WTC11 (cell line): ENCODE results near the gene BMPER. TPM values are rescaled to one million over a fixed set of nuclear protein-coding genes. Genes with fewer than 3 reads are reported as not detected.

Source experiments
- ATAC-seq: fragments of 200-7000 bp; cut with Tn5 transposase; 2 replicates; pipeline ENCODE4 v1.10.0; 2021; ENCODE audit warnings: mild to moderate bottlenecking, moderate library complexity
- CTCF ChIA-PET: fragments of 300-600 bp; sonication (Branson Sonifier 250); formaldehyde crosslinking; loops from one replicate; lab custom pipeline; 2021; ENCODE audit warnings: antibody characterized with exemption; lab: Charles Lee
- POLR2A ChIA-PET: fragments of 350-600 bp; sonication (Branson Sonifier 250); formaldehyde crosslinking; loops from one replicate; lab custom pipeline; 2021; ENCODE audit warnings: antibody characterized with exemption; lab: Charles Lee
- DNase-seq: peaks from one replicate; pipeline ENCODE4 v3.0.0; 2021; ENCODE audit warnings: low spot score
- H3K27ac Mint-ChIP-seq: 2 replicates; pipeline ENCODE4 v1.8.0; 2021; ENCODE audit warnings: mixed read lengths
- H3K27me3 Mint-ChIP-seq: 2 replicates; pipeline ENCODE4 v1.8.0; 2021; ENCODE audit warnings: low read depth, mild to moderate bottlenecking, moderate library complexity, mixed read lengths
- H3K36me3 Mint-ChIP-seq: 2 replicates; pipeline ENCODE4 v1.8.0; 2021; ENCODE audit warnings: mixed read lengths
- H3K4me1 Mint-ChIP-seq: 2 replicates; pipeline ENCODE4 v1.8.0; 2022; ENCODE audit warnings: mixed read lengths
- H3K4me3 Mint-ChIP-seq: 2 replicates; pipeline ENCODE4 v1.8.0; 2021; ENCODE audit warnings: mild to moderate bottlenecking, moderate library complexity, mixed read lengths
- H3K9me3 Mint-ChIP-seq: 2 replicates; pipeline ENCODE4 v1.8.0; 2021; ENCODE audit warnings: mixed read lengths
- AFF4 ChIP-seq: sonication (generic); formaldehyde crosslinking; IDR thresholded peaks from 2 replicates; pipeline ENCODE4 v1.8.1; 2023; ENCODE audit warnings: mild to moderate bottlenecking, missing genetic modification reagents, borderline replicate concordance
- AR ChIP-seq: fragments of 250-450 bp; sonication (Bioruptor Pico); IDR thresholded peaks from 2 replicates; pipeline ENCODE4 v1.9.0; 2021; ENCODE audit warnings: mild to moderate bottlenecking
- CDX4 ChIP-seq: fragments of 250-450 bp; sonication (Bioruptor Pico); IDR thresholded peaks from 2 replicates; pipeline ENCODE4 v1.9.0; 2021; ENCODE audit warnings: moderate library complexity, mild to moderate bottlenecking, inconsistent platforms, borderline replicate concordance
- CREM ChIP-seq: sonication (generic); formaldehyde crosslinking; IDR thresholded peaks from 2 replicates; pipeline ENCODE4 v1.8.1; 2022; ENCODE audit warnings: mild to moderate bottlenecking, missing genetic modification reagents, moderate library complexity
- E2F5 ChIP-seq: sonication (generic); formaldehyde crosslinking; IDR thresholded peaks from 2 replicates; pipeline ENCODE4 v1.8.1; 2022; ENCODE audit warnings: mild to moderate bottlenecking, moderate library complexity, missing genetic modification reagents
- ETV6 ChIP-seq: sonication (generic); formaldehyde crosslinking; IDR thresholded peaks from 2 replicates; pipeline ENCODE4 v1.8.1; 2022; ENCODE audit warnings: mild to moderate bottlenecking, missing genetic modification reagents
- GABPB1 ChIP-seq: sonication (generic); formaldehyde crosslinking; IDR thresholded peaks from 2 replicates; pipeline ENCODE4 v1.8.1; 2023; ENCODE audit warnings: mild to moderate bottlenecking, missing genetic modification reagents
- GRHL2 ChIP-seq: fragments of 250-450 bp; sonication (Bioruptor Pico); IDR thresholded peaks from 2 replicates; pipeline ENCODE4 v1.8.0; 2022; ENCODE audit warnings: mild to moderate bottlenecking, moderate library complexity; ENCODE audit not compliant: insufficient replicate concordance, severe bottlenecking
- IRF1 ChIP-seq: sonication (generic); formaldehyde crosslinking; IDR thresholded peaks from 2 replicates; pipeline ENCODE4 v1.8.0; 2023; ENCODE audit warnings: missing genetic modification reagents
- JAZF1 ChIP-seq: fragments of 250-450 bp; sonication (Bioruptor Pico); IDR thresholded peaks from 2 replicates; pipeline ENCODE4 v1.9.0; 2021; ENCODE audit warnings: moderate library complexity, mild to moderate bottlenecking, inconsistent platforms
- JUN ChIP-seq: sonication (generic); formaldehyde crosslinking; IDR thresholded peaks from 2 replicates; pipeline ENCODE4 v1.8.0; 2023; ENCODE audit warnings: mild to moderate bottlenecking, missing genetic modification reagents
- MLX ChIP-seq: sonication (generic); formaldehyde crosslinking; IDR thresholded peaks from 2 replicates; pipeline ENCODE4 v1.8.1; 2023; ENCODE audit warnings: mild to moderate bottlenecking, missing genetic modification reagents, moderate library complexity
- MYBL2 ChIP-seq: sonication (generic); formaldehyde crosslinking; IDR thresholded peaks from 2 replicates; pipeline ENCODE4 v1.8.1; 2023; ENCODE audit warnings: mild to moderate bottlenecking, moderate library complexity, missing genetic modification reagents
- NFATC4 ChIP-seq: fragments of 250-450 bp; sonication (Bioruptor Pico); IDR thresholded peaks from 2 replicates; pipeline ENCODE4 v1.9.0; 2021; ENCODE audit warnings: mild to moderate bottlenecking
- NFE2L1 ChIP-seq: sonication (generic); formaldehyde crosslinking; IDR thresholded peaks from 2 replicates; pipeline ENCODE4 v1.8.1; 2023; ENCODE audit warnings: missing genetic modification reagents
- PRRX2 ChIP-seq: fragments of 250-450 bp; sonication (Bioruptor Pico); IDR thresholded peaks from 2 replicates; pipeline ENCODE4 v1.8.0; 2021; ENCODE audit warnings: mild to moderate bottlenecking
- RORB ChIP-seq: fragments of 250-450 bp; sonication (Bioruptor Pico); IDR thresholded peaks from 2 replicates; pipeline ENCODE4 v1.9.0; 2021; ENCODE audit warnings: mild to moderate bottlenecking
- SMAD3 ChIP-seq: sonication (generic); formaldehyde crosslinking; IDR thresholded peaks from 2 replicates; pipeline ENCODE4 v1.8.0; 2022; ENCODE audit warnings: missing genetic modification reagents, mild to moderate bottlenecking, borderline replicate concordance
- STAT6 ChIP-seq: sonication (generic); formaldehyde crosslinking; conservative IDR thresholded peaks from 2 replicates; pipeline ENCODE4 v1.8.1; 2023; ENCODE audit warnings: mild to moderate bottlenecking, low read depth, missing genetic modification reagents, moderate library complexity
- TP53 ChIP-seq: sonication (generic); formaldehyde crosslinking; IDR thresholded peaks from 2 replicates; pipeline ENCODE4 v1.8.1; 2023; ENCODE audit warnings: mild to moderate bottlenecking, missing genetic modification reagents
- ZNF138 ChIP-seq: sonication (generic); formaldehyde crosslinking; conservative IDR thresholded peaks from 2 replicates; pipeline ENCODE4 v1.8.1; 2022; ENCODE audit warnings: mild to moderate bottlenecking, moderate library complexity, missing genetic modification reagents
- ZNF396 ChIP-seq: fragments of 250-450 bp; sonication (Bioruptor Pico); IDR thresholded peaks from 2 replicates; pipeline ENCODE4 v1.8.0; 2021; ENCODE audit warnings: mild to moderate bottlenecking, moderate library complexity, borderline replicate concordance
- total RNA-seq: library from RNA; stranded (reverse); gene quantifications from 3 replicates; pipeline ENCODE4 v1.2.3, GENCODE V29; 2021

BMPER gene
- total RNA-seq, 1 experiment from 2014 or later, result 1.9 TPM

GRCh38 chr7:33872870-33873269 lies 32.5 kb upstream of the BMPER start (continued):
- TF ChIP-seq IRF1 (no peak), GABPB1 (CRISPR knock-in tag) (no peak), PRRX2 (CRISPR knock-in tag) (no peak), ETV6 (CRISPR knock-in tag) (no peak), NFE2L1 (no peak), ZNF396 (CRISPR knock-in tag) (no peak)

- TF ChIP-seq JAZF1 (no peak), SMAD3 (CRISPR knock-in tag) (no peak), MLX (CRISPR knock-in tag) (no peak), TP53 (CRISPR knock-in tag) (no peak), AR (CRISPR knock-in tag) (no peak), MYBL2 (CRISPR knock-in tag) (no peak), GRHL2 (CRISPR knock-in tag) (no peak), CDX4 (CRISPR knock-in tag) (no peak), CREM (CRISPR knock-in tag) (no peak), E2F5 (CRISPR knock-in tag) (no peak)
- Mint-ChIP-seq H3K27me3 (no peaks in the 10 kb centered on the region), H3K4me1 (peaks cover 23% of the 10 kb centered on the region), H3K36me3 (no peaks in the 10 kb centered on the region), H3K4me3 (no peak overlapping the region), H3K27ac (peak overlapping the region; percentile 58), H3K9me3 (no peaks in the 10 kb centered on the region)
- POLR2A ChIA-PET, result no interaction called here
- ATAC-seq, result peak; percentile 72
- DNase-seq, result no peak
- CTCF ChIA-PET, result interaction anchor here (1.2 kb wide), 1 partner anchor 59 kb away, joined by 3 read pairs; no protein-coding TSS in a partner anchor
Measured at GRCh38 chr7:33873518-33873917, 31.8 kb upstream of the BMPER start.

GRCh38 chr7:33873981-33874750 lies 31.2 kb upstream of the BMPER start:
- POLR2A ChIA-PET, result no interaction called here
- peaks cover 23% of the 10 kb centered on the region for H3K4me1 Mint-ChIP-seq
- no peak for ATAC-seq
- TF ChIP-seq ZNF138 (CRISPR knock-in tag) (no peak), NFATC4 (no peak), JUN (CRISPR knock-in tag) (no peak), RORB (CRISPR knock-in tag) (no peak), STAT6 (no peak), AFF4 (no peak)

More at GRCh38 chr7:33873981-33874750, 31.2 kb upstream of the BMPER start:
- no peak for DNase-seq
- Mint-ChIP-seq H3K9me3 (no peaks in the 10 kb centered on the region), H3K4me3 (no peak overlapping the region), H3K36me3 (no peaks in the 10 kb centered on the region), H3K27ac (no peak overlapping the region), H3K27me3 (no peaks in the 10 kb centered on the region)
- CTCF ChIA-PET, result no interaction called here
